Globus pallidus (tissue), 1 donor: ENCODE measurements around the gene ZNF700.
"Not testable (repeated sequence)": the region's sequence is repeated elsewhere in the genome, so short reads cannot be mapped to it uniquely, and the experiment has no call there.

Source experiments
- DNase-seq: peaks from one replicate; pipeline ENCODE4 v3.0.0-alpha.2; 2015; ENCODE audit warnings: low spot score

Gene ZNF700

GRCh38 chr19:11924886-11925650 is at the start of gene ZNF700:
Gene ZNF700, plus strand, starts transcription at chr19:11925107. Its CDS starts 104 bp downstream, at chr19:11925211.
- DNase-seq = peak; percentile 96

GRCh38 chr19:11879687-11880266 is 45.1 kb upstream of the ZNF700 start:
- DNase-seq = peak; percentile 4

- DNase-seq = no peak
Measured at GRCh38 chr19:11880598-11880997, 44.3 kb upstream of the ZNF700 start.

GRCh38 chr19:11881151-11881800 is 43.6 kb upstream of the ZNF700 start:
- DNase-seq = peak; percentile 41

GRCh38 chr19:11882606-11883005 is 42.3 kb upstream of the ZNF700 start:
- no peak for DNase-seq

- peak; percentile 1 for DNase-seq
Measured at GRCh38 chr19:11887234-11887610, 37.7 kb upstream of the ZNF700 start.

- DNase-seq = peak; percentile 80
Measured at GRCh38 chr19:11887611-11888531, 37.0 kb upstream of the ZNF700 start, which contains the start of gene ZNF69. Gene ZNF69, plus strand, starts transcription at chr19:11887782. Its CDS starts 142 bp downstream, at chr19:11887924.

GRCh38 chr19:11889901-11890300 is 35.0 kb upstream of the ZNF700 start:
- not testable (repeated sequence) for DNase-seq

- no peak for DNase-seq
Measured at GRCh38 chr19:11890634-11891033, 34.3 kb upstream of the ZNF700 start.

GRCh38 chr19:11894851-11895250 is 30.1 kb upstream of the ZNF700 start:
- no peak for DNase-seq

- no peak for DNase-seq
Measured at GRCh38 chr19:11902228-11902627, 22.7 kb upstream of the ZNF700 start.

GRCh38 chr19:11905928-11906327 is 19.0 kb upstream of the ZNF700 start:
- DNase-seq = no peak

GRCh38 chr19:11911937-11912336 is 13.0 kb upstream of the ZNF700 start:
- DNase-seq = not testable (repeated sequence)

- not testable (repeated sequence) for DNase-seq
Measured at GRCh38 chr19:11914417-11915051, 10.4 kb upstream of the ZNF700 start.

- no peak for DNase-seq
Measured at GRCh38 chr19:11921852-11922495, 2.9 kb upstream of the ZNF700 start.

- DNase-seq = not testable (repeated sequence)
Measured at GRCh38 chr19:11925651-11926187, 812 bp downstream of the ZNF700 start.

- DNase-seq = no peak
Measured at GRCh38 chr19:11927227-11927626, 2.3 kb downstream of the ZNF700 start.

GRCh38 chr19:11931051-11931450 is 6.1 kb downstream of the ZNF700 start:
- no peak for DNase-seq

- DNase-seq = no peak
Measured at GRCh38 chr19:11931513-11931912, 6.6 kb downstream of the ZNF700 start.

GRCh38 chr19:11935829-11936228 is 10.9 kb downstream of the ZNF700 start:
- DNase-seq = not testable (repeated sequence)

GRCh38 chr19:11938383-11938782 is 13.5 kb downstream of the ZNF700 start:
- DNase-seq = not testable (repeated sequence)
